Astrocyte of the cerebellum (primary cell): ENCODE measurements around the gene FMO1.

Experiments used
- DNase-seq: peaks from one replicate; pipeline ENCODE4 v3.0.0-alpha.2; 2011; ENCODE audit warnings: low read depth
- H3K4me3 ChIP-seq: 2 replicates; pipeline ENCODE4 v1.5.1; 2011; ENCODE audit warnings: mild to moderate bottlenecking, low read depth, low read length, moderate library complexity
- in situ Hi-C: cut with HindIII; loops from 2 replicates; pipeline ENCODE4 v1.10.0; 2017; ENCODE audit warnings: low sequenced_read_pairs
- TF ChIP-seq, protein P1 (sequence below): IDR thresholded peaks from 2 replicates; pipeline ENCODE4 v1.5.1; 2012; ENCODE audit warnings: low read length, low read depth, moderate library complexity, mild to moderate bottlenecking; ENCODE audit errors: missing control alignments

FMO1 gene

DNA sequence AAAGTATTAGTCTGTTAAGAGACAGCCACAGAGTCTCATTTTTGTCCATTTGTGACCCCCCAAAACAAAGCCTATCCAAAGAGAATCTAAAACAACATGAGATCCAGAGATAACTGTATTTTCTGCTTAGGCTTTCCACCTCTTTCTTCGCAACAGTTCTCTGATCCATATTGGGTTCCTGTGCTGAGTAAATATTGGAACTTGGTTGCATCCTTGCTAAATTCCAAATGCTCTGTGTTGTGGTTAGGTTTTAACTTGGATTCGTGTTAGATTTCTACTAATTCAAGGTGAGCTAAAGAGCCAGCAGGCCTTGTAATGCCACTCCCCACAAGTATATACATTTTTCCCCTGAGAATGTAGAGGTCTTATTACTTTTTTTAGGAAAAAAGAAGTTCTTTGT lies 29.2 kb downstream of the FMO1 start:
- DNase-seq = no peak
- no peak overlapping the region for H3K4me3 ChIP-seq
- in situ Hi-C loops = no loop called here
- TF ChIP-seq, protein P1, sequence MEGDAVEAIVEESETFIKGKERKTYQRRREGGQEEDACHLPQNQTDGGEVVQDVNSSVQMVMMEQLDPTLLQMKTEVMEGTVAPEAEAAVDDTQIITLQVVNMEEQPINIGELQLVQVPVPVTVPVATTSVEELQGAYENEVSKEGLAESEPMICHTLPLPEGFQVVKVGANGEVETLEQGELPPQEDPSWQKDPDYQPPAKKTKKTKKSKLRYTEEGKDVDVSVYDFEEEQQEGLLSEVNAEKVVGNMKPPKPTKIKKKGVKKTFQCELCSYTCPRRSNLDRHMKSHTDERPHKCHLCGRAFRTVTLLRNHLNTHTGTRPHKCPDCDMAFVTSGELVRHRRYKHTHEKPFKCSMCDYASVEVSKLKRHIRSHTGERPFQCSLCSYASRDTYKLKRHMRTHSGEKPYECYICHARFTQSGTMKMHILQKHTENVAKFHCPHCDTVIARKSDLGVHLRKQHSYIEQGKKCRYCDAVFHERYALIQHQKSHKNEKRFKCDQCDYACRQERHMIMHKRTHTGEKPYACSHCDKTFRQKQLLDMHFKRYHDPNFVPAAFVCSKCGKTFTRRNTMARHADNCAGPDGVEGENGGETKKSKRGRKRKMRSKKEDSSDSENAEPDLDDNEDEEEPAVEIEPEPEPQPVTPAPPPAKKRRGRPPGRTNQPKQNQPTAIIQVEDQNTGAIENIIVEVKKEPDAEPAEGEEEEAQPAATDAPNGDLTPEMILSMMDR = no peak

DNA sequence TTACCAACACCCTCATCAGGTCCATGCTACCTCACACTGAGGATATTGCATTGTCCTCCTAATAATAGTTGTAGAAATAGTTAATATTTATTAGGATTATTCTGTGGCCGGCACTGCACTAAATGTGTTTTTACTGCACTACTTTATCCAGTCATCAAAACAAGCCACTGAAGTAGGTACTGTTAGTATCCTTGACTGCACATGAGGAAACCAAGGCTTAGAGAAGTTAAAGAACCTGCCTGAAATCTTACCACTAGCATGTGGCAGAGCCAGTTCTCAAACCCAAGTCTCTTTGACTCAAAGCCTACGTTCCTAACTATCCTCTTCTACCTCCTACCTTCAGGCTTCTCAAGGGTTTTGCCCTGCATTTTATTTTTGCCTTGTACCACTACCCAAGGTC lies 30.9 kb downstream of the FMO1 start:
- no peak for DNase-seq
- in situ Hi-C loops = no loop called here
- H3K4me3 ChIP-seq = no peak overlapping the region
- TF ChIP-seq, protein P1 = no peak

DNA sequence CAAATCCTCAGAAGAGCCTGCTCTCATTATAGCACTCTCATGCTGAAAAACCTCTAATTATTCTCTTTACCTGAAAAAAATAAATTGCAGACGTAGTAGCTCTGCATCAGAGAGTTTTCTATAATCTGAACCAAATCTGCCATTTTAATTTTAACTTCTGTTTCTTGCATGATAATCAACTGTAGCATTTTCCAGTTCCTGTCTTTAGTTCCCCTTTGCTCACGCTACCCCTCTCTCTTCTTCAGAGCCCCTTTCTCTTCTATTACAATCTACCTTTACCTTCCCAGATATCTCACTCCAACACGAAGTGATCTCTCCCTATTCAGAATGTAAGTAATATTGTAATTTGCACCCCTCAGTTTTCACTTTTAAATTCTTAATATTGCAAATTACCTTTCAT lies 31.4 kb downstream of the FMO1 start:
- no peak overlapping the region for H3K4me3 ChIP-seq
- TF ChIP-seq, protein P1 = no peak
- no peak for DNase-seq
- in situ Hi-C loops = no loop called here

DNA sequence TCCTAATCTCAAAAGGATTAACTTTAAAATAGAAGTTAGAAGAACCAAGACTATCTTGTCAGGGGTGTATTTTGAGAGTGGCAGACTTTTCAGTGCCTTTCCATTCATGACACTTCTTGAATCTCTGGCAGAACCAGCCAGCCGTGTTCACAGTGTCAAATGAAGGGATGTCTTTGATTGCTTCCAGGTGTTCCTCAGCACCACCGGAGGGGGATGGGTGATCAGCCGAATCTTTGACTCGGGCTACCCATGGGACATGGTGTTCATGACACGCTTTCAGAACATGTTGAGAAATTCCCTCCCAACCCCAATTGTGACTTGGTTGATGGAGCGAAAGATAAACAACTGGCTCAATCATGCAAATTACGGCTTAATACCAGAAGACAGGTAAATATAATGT lies 32.3 kb downstream of the FMO1 start:
- in situ Hi-C loops = no loop called here
- DNase-seq = no peak
- TF ChIP-seq, protein P1 = no peak
- H3K4me3 ChIP-seq = no peak overlapping the region

DNA sequence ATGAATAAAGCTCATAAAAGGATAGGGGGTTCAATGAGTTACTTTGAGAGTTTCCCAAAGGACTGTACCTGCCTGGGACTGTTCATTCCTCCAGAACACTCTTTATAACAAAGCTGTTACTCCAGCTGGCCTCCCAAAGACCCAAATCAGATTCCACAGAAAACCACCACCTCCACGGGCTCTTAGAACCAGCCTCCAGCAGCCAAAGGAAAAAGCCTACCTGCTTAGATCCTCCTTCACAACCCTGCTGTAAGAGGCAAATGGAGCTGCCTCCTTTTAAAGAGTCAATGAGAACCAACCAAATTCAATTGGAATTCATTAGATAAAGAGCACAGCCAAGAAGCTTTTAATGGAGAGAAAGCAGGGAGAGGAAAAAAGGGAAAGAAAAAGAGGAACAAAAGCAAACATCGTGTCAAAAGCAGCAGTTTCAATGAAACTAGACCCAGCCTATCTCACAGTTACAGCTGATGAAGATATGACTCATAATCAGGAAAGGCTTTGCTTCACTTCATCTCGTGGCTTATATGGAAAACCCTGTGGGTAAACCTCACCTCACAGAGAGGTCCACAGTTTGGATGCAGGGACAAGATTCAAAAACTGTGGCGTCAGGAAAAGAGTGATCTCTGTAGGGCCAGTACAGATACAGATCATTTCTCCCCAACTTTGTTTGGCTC lies 37.9 kb downstream of the FMO1 start:
- no peak overlapping the region for H3K4me3 ChIP-seq
- in situ Hi-C loops = no loop called here
- TF ChIP-seq, protein P1 = no peak
- no peak for DNase-seq

DNA sequence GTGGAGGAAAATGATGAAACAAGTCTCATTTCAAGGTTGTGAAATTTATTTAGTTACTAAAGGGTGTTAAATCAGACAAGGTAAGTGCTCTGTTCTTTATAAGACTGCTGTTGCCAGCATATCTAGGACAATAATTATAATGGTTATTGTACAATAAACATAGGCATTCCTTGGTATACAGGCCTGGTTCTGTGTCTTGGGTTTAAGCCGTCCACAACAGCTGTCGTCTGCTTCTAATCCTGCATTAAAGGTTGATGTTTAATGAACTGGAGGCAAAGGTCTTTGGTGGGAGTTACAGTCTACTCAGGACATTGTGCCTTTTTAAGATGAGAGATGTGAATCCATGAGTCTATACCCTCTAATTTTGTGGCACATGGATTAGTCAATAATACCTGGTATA lies 42.3 kb downstream of the FMO1 start:
- in situ Hi-C loops = no loop called here
- TF ChIP-seq, protein P1 = no peak

More for the DNA sequence above, 42.3 kb downstream of the FMO1 start:
- H3K4me3 ChIP-seq = no peak overlapping the region
- DNase-seq = no peak
